Measurements from ENCODE around the gene PKP4. TPM values are rescaled to one million over a fixed set of nuclear protein-coding genes. Genes with fewer than 3 reads are reported as not detected.
"Not testable (repeated sequence)": the region's sequence is repeated elsewhere in the genome, so short reads cannot be mapped to it uniquely, and the experiment has no call there.

Gene PKP4
- total RNA-seq (2012; rRNA removed): 25.6 and 30.7 TPM in 2 replicates

- Histone ChIP-seq H3K4me2 (ENCODE audit: low read length) (peak within 1 kb of the TSS; percentile 98), H3K9ac (ENCODE audit: low read depth, low read length) (peak within 1 kb of the TSS; percentile 89)
Measured at GRCh38 chr2:158456309-158457066, at the start of gene PKP4, which contains the start of gene CCDC148. PKP4 (plus strand) TSS chr2:158456952; CDS start chr2:158533185, 76,233 bp downstream. CCDC148 (minus strand) TSS chr2:158456753; CDS start chr2:158456439, 314 bp downstream.

DNA sequence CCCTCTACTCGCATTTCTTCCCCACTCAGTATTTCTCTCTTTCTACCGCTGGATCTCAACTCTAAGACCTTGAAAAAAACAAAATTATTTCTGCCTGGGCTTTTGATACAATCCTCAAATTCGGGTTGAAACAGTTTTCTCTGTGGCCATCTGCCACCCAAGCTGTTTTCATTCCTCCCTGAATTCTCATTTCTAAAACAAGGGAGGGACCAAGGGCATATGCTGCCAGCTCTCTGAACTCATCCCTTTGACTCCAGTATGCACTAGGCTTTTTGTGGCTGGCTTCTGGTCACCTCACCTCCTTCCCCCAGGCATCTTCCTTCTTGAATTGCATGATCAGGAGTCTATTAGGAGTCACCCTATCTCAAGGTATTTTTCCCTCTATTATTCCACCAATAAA lies 49.7 kb upstream of the PKP4 start:
- Histone ChIP-seq H3K27me3 (ENCODE audit: control insufficient read depth, insufficient read depth, low read length) (no peaks in the 10 kb centered on the region), H3K4me2 (ENCODE audit: low read length) (no peak overlapping the region), H3K36me3 (ENCODE audit: insufficient read depth, low read length) (no peaks in the 10 kb centered on the region), H3K4me1 (ENCODE audit: control insufficient read depth, insufficient read depth, low read length) (peaks cover 4% of the 10 kb centered on the region), H3K4me3 (ENCODE audit: low read length) (no peak overlapping the region), H3K9ac (ENCODE audit: low read depth, low read length) (no peak overlapping the region), H3K9me3 (replicated peaks; ENCODE audit: low read length) (peaks cover 5% of the 10 kb centered on the region)

More at GRCh38 chr2:158456309-158457066, at the start of gene PKP4, which contains the start of gene CCDC148:
- Histone ChIP-seq H3K27me3 (ENCODE audit: control insufficient read depth, insufficient read depth, low read length) (no peaks in the 10 kb centered on the region), H3K36me3 (ENCODE audit: insufficient read depth, low read length) (no peaks in the 10 kb centered on the region), H3K9me3 (replicated peaks; ENCODE audit: low read length) (no peaks in the 10 kb centered on the region), H3K4me3 (ENCODE audit: low read length) (peak within 1 kb of the TSS; percentile 99), H3K4me1 (ENCODE audit: control insufficient read depth, insufficient read depth, low read length) (peaks cover 19% of the 10 kb centered on the region)

- H3K27me3 ChIP-seq (ENCODE audit: control insufficient read depth, insufficient read depth, low read length): no peaks in the 10 kb centered on the region
- peaks cover 35% of the 10 kb centered on the region for H3K4me1 ChIP-seq (ENCODE audit: control insufficient read depth, insufficient read depth, low read length)
- no peak overlapping the region for H3K9ac ChIP-seq (ENCODE audit: low read depth, low read length)
- H3K4me2 ChIP-seq (ENCODE audit: low read length): no peak overlapping the region
- no peaks in the 10 kb centered on the region for H3K36me3 ChIP-seq (ENCODE audit: insufficient read depth, low read length)
- peaks cover 5% of the 10 kb centered on the region for H3K9me3 ChIP-seq (replicated peaks; ENCODE audit: low read length)
- no peak overlapping the region for H3K4me3 ChIP-seq (ENCODE audit: low read length)
Measured at GRCh38 chr2:158410132-158410531, 46.6 kb upstream of the PKP4 start.

- H3K4me3 ChIP-seq (ENCODE audit: low read length): no peak overlapping the region
- peak overlapping the region; percentile 42 for H3K9ac ChIP-seq (ENCODE audit: low read depth, low read length)
- peaks cover 37% of the 10 kb centered on the region for H3K4me1 ChIP-seq (ENCODE audit: control insufficient read depth, insufficient read depth, low read length)
- H3K27me3 ChIP-seq (ENCODE audit: control insufficient read depth, insufficient read depth, low read length): no peaks in the 10 kb centered on the region
- H3K36me3 ChIP-seq (ENCODE audit: insufficient read depth, low read length): no peaks in the 10 kb centered on the region
- peak overlapping the region; percentile 21 for H3K4me2 ChIP-seq (ENCODE audit: low read length)
- peaks cover 10% of the 10 kb centered on the region for H3K9me3 ChIP-seq (replicated peaks; ENCODE audit: low read length)
Measured at GRCh38 chr2:158411748-158412147, 45.0 kb upstream of the PKP4 start.

GRCh38 chr2:158412206-158412605 lies 44.5 kb upstream of the PKP4 start:
- no peaks in the 10 kb centered on the region for H3K27me3 ChIP-seq (ENCODE audit: control insufficient read depth, insufficient read depth, low read length)
- peak overlapping the region; percentile 21 for H3K4me2 ChIP-seq (ENCODE audit: low read length)
- no peak overlapping the region for H3K4me3 ChIP-seq (ENCODE audit: low read length)
- H3K9me3 ChIP-seq (replicated peaks; ENCODE audit: low read length): peaks cover 10% of the 10 kb centered on the region
- peak overlapping the region; percentile 42 for H3K9ac ChIP-seq (ENCODE audit: low read depth, low read length)
- no peaks in the 10 kb centered on the region for H3K36me3 ChIP-seq (ENCODE audit: insufficient read depth, low read length)
- H3K4me1 ChIP-seq (ENCODE audit: control insufficient read depth, insufficient read depth, low read length): peaks cover 37% of the 10 kb centered on the region

DNA sequence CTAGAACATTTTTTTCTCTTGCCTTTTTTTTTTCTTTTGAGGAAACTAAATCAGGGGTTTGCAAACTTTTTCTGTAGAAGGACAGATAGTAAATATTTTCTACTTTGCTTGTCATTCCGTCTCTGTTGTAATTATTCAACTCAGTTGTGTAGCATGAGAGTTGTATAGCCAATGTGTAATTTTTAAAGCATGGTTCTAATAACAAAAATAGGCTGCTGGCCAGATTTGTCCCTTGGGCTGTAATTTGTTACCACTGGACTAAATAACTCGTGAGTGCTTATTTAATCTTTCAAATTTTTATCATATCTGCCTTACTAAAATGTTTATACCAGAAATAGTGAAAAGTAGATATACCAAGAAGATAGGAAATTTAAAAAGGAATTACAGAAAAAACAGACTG lies 43.2 kb upstream of the PKP4 start:
- Histone ChIP-seq H3K36me3 (ENCODE audit: insufficient read depth, low read length) (no peaks in the 10 kb centered on the region), H3K9ac (ENCODE audit: low read depth, low read length) (peak overlapping the region; percentile 47), H3K4me1 (ENCODE audit: control insufficient read depth, insufficient read depth, low read length) (peaks cover 37% of the 10 kb centered on the region), H3K4me3 (ENCODE audit: low read length) (no peak overlapping the region), H3K9me3 (replicated peaks; ENCODE audit: low read length) (peaks cover 10% of the 10 kb centered on the region), H3K4me2 (ENCODE audit: low read length) (peak overlapping the region; percentile 36), H3K27me3 (ENCODE audit: control insufficient read depth, insufficient read depth, low read length) (no peaks in the 10 kb centered on the region)

DNA sequence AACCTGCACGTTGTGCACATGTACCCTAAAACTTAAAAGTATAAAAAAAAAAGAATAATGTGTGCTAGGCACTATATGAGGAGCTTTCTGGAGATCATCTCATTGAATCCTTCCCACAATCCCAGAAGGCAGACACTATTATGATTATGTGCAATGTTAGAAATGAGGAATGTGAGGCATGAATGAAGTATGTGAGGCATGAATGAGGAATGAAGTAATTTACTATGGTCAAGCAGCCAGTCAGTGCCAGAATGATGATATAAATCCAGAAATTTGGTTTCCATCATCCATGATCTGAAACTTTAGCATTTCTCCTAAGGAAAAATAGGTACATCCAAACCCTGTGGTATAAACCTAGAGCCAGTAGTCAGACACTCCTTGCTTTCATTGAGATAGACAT lies 42.2 kb upstream of the PKP4 start:
- H3K36me3 ChIP-seq (ENCODE audit: insufficient read depth, low read length): no peaks in the 10 kb centered on the region
- H3K4me3 ChIP-seq (ENCODE audit: low read length): no peak overlapping the region
- H3K4me1 ChIP-seq (ENCODE audit: control insufficient read depth, insufficient read depth, low read length): peaks cover 37% of the 10 kb centered on the region
- H3K27me3 ChIP-seq (ENCODE audit: control insufficient read depth, insufficient read depth, low read length): no peaks in the 10 kb centered on the region
- peak overlapping the region; percentile 47 for H3K9ac ChIP-seq (ENCODE audit: low read depth, low read length)
- H3K9me3 ChIP-seq (replicated peaks; ENCODE audit: low read length): peaks cover 10% of the 10 kb centered on the region
- peak overlapping the region; percentile 36 for H3K4me2 ChIP-seq (ENCODE audit: low read length)

- H3K4me1 ChIP-seq (ENCODE audit: control insufficient read depth, insufficient read depth, low read length): no peaks in the 10 kb centered on the region
- no peaks in the 10 kb centered on the region for H3K36me3 ChIP-seq (ENCODE audit: insufficient read depth, low read length)
- no peak overlapping the region for H3K4me2 ChIP-seq (ENCODE audit: low read length)
- H3K9ac ChIP-seq (ENCODE audit: low read depth, low read length): no peak overlapping the region
- no peaks in the 10 kb centered on the region for H3K27me3 ChIP-seq (ENCODE audit: control insufficient read depth, insufficient read depth, low read length)
- no peaks in the 10 kb centered on the region for H3K9me3 ChIP-seq (replicated peaks; ENCODE audit: low read length)
- H3K4me3 ChIP-seq (ENCODE audit: low read length): no peak overlapping the region
Measured at GRCh38 chr2:158432117-158432516, 24.6 kb upstream of the PKP4 start.

- not testable (repeated sequence) for H3K4me3 ChIP-seq (ENCODE audit: low read length); H3K9me3 ChIP-seq (replicated peaks; ENCODE audit: low read length); H3K4me2 ChIP-seq (ENCODE audit: low read length); H3K27me3 ChIP-seq (ENCODE audit: control insufficient read depth, insufficient read depth, low read length); H3K36me3 ChIP-seq (ENCODE audit: insufficient read depth, low read length); H3K9ac ChIP-seq (ENCODE audit: low read depth, low read length); H3K4me1 ChIP-seq (ENCODE audit: control insufficient read depth, insufficient read depth, low read length)
Measured at GRCh38 chr2:158433716-158434115, 23.0 kb upstream of the PKP4 start.

GRCh38 chr2:158439062-158439461 lies 17.7 kb upstream of the PKP4 start:
- not testable (repeated sequence) for H3K36me3 ChIP-seq (ENCODE audit: insufficient read depth, low read length); H3K4me2 ChIP-seq (ENCODE audit: low read length); H3K27me3 ChIP-seq (ENCODE audit: control insufficient read depth, insufficient read depth, low read length); H3K9me3 ChIP-seq (replicated peaks; ENCODE audit: low read length); H3K9ac ChIP-seq (ENCODE audit: low read depth, low read length); H3K4me3 ChIP-seq (ENCODE audit: low read length); H3K4me1 ChIP-seq (ENCODE audit: control insufficient read depth, insufficient read depth, low read length)

GRCh38 chr2:158443606-158444005 lies 13.1 kb upstream of the PKP4 start:
- no peak overlapping the region for H3K9ac ChIP-seq (ENCODE audit: low read depth, low read length)
- no peak overlapping the region for H3K4me2 ChIP-seq (ENCODE audit: low read length)
- H3K27me3 ChIP-seq (ENCODE audit: control insufficient read depth, insufficient read depth, low read length): no peaks in the 10 kb centered on the region
- no peaks in the 10 kb centered on the region for H3K9me3 ChIP-seq (replicated peaks; ENCODE audit: low read length)
- H3K4me3 ChIP-seq (ENCODE audit: low read length): no peak overlapping the region
- no peaks in the 10 kb centered on the region for H3K36me3 ChIP-seq (ENCODE audit: insufficient read depth, low read length)
- no peaks in the 10 kb centered on the region for H3K4me1 ChIP-seq (ENCODE audit: control insufficient read depth, insufficient read depth, low read length)
